ENCODE data around the gene MUC2. TPM values are rescaled to one million over a fixed set of nuclear protein-coding genes. Genes with fewer than 3 reads are reported as not detected.

The MUC2 gene
- total and polyA plus RNA-seq, 9 of the 15 experiments (the other 6 are each of a cell fraction or from before 2014, with no cell fraction given) = under 0.01 to 0.18 TPM; not detected in 7

- no peak overlapping the region; a peak in 1 of 4 replicates for H3K9ac ChIP-seq (ENCODE audit: insufficient read depth in 1 of 2, low read depth in 2 of 2, low read length in 2 of 2)
- POLR2A ChIA-PET = interaction anchor here (0.6 kb wide), 1 partner anchor 249 kb away, joined by 3 read pairs; no protein-coding TSS in a partner anchor
- 1% methylated on average over 11 of the region's 12 CpGs for WGBS (ENCODE audit: insufficient coverage, low coverage, missing lambda C conversion rate)
These were observed 28.3 kb downstream of the MUC2 start for GRCh38 chr11:1102996-1103395.

More at GRCh38 chr11:1102996-1103395, 28.3 kb downstream of the MUC2 start:
- no TSS peak for BruUV-seq (replicated peaks)
- Histone ChIP-seq H3K79me2 (ENCODE audit: control insufficient read depth, insufficient read depth, low read length) (no peaks in the 10 kb centered on the region), H3K27me3 (ENCODE audit: control insufficient read depth in 2 of 2, insufficient read depth in 2 of 2, low read length in 2 of 2) (peaks cover 0 to 43% of the 10 kb centered on the region in 2 experiments; a peak in 2 of 5 replicates), H4K20me1 (replicated peaks; ENCODE audit: control insufficient read depth, insufficient read depth, low read length) (no peaks in the 10 kb centered on the region), H3K36me3 (ENCODE audit: control insufficient read depth, insufficient read depth, low read length) (no peaks in the 10 kb centered on the region), H3K4me3 (no peak overlapping the region), H3K9me1 (ENCODE audit: control insufficient read depth, insufficient read depth, low read length) (no peaks in the 10 kb centered on the region), H2AFZ (ENCODE audit: low read depth, low read length) (no peak overlapping the region), H3K27ac (ENCODE audit: extremely low read depth, low read depth, low read length) (no peak overlapping the region), H3K9me3 (replicated peaks; ENCODE audit: control insufficient read depth, insufficient read depth, low read depth, low read length) (no peaks in the 10 kb centered on the region), H3K4me1 (replicated peaks in 1 of 2; ENCODE audit: control insufficient read depth in 2 of 2, insufficient read depth in 2 of 2, low read length in 2 of 2) (peaks cover 0 to 20% of the 10 kb centered on the region in 2 experiments; a peak in 2 of 5 replicates), H3K4me2 (ENCODE audit: insufficient read depth, low read length) (no peak overlapping the region)
- CTCF ChIA-PET (ENCODE audit: low intra/inter-chr PET ratio) = no interaction called here
- in situ Hi-C loops (cut with MboI) (no loop called here), intact Hi-C loops (cut with micrococcal nuclease) (no loop called here)
- DNase-seq (ENCODE audit: extremely low read depth in 1 of 4, low spot score in 3 of 4) (no peak), ATAC-seq (no peak), FAIRE-seq (no peak)
- TF ChIP-seq BRD9 (IDR thresholded peaks at IDR 0.05; ENCODE audit: low read depth, partially characterized antibody) (no peak), ZBTB5 (IDR thresholded peaks at IDR 0.05) (no peak), DPF2 (IDR thresholded peaks at IDR 0.05) (no peak), ZNF644 (tag; IDR thresholded peaks at IDR 0.05; ENCODE audit: low read depth) (no peak), PHF8 (IDR thresholded peaks at IDR 0.05; ENCODE audit: borderline replicate concordance, low read length) (no peak), PYGO2 (tag; IDR thresholded peaks at IDR 0.05) (no peak), NCOA1 (IDR thresholded peaks at IDR 0.05; ENCODE audit: low read depth) (no peak), DACH1 (IDR thresholded peaks at IDR 0.05; ENCODE audit: partially characterized antibody) (no peak), JUN (IDR thresholded peaks at IDR 0.05; ENCODE audit: borderline replicate concordance, low read depth, low read length) (no peak), JUN (CRISPR knock-in tag; IDR thresholded peaks at IDR 0.05; ENCODE audit: borderline replicate concordance) (no peak), GTF2B (IDR thresholded peaks at IDR 0.05; ENCODE audit: extremely low read depth, insufficient read length) (no peak), ETV6 (IDR thresholded peaks at IDR 0.05; ENCODE audit: borderline replicate concordance in 1 of 2, low read depth in 2 of 2, low read length in 1 of 2) (no peak), ETV6 (CRISPR knock-in tag; IDR thresholded peaks at IDR 0.05; ENCODE audit: borderline replicate concordance) (no peak), BCL6 (CRISPR knock-in tag; IDR thresholded peaks at IDR 0.05) (no peak), ZNF253 (CRISPR knock-in tag; conservative IDR thresholded peaks at IDR 0.05) (no peak)
